OCI-LY3 (cell line): Measurements from ENCODE around the gene KLF15.

Source experiments
- CTCF ChIP-seq: fragments of 200-600, 300-600 bp; sonication (generic); IDR thresholded peaks from 2 replicates; pipeline ENCODE4 v1.5.1; 2014; ENCODE audit warnings: antibody characterized with exemption, low read length, low read depth
- EZH2phosphoT487 ChIP-seq: fragments of 200-600 bp; shearing (Covaris generic); IDR thresholded peaks from 2 replicates; pipeline ENCODE4 v1.6.1; 2018; ENCODE audit warnings: antibody characterized with exemption, mixed run types, low read depth

DNA sequence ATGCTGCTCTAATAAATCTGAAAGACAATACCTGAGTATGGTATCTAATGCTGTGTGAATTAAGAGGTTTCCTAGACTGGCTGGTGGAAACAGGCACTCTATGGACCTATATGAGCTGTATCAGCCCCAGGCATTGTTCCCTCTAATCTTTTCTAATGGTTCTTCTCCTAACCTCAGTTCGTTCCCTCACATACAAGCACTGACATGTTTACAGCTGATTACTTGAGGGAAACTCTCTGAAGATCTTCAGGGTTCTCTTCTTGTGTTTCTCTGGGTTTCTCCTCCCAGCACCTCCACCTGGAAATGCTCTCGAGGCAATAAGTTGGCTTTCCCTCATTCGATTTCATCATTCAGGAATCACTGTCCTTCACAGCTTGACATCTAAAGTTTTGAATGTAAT lies 52.9 kb downstream of the KLF15 start:
- TF ChIP-seq CTCF (no peak), EZH2phosphoT487 (no peak)
